Measurements from ENCODE around the gene USP19.

USP19 gene

DNA sequence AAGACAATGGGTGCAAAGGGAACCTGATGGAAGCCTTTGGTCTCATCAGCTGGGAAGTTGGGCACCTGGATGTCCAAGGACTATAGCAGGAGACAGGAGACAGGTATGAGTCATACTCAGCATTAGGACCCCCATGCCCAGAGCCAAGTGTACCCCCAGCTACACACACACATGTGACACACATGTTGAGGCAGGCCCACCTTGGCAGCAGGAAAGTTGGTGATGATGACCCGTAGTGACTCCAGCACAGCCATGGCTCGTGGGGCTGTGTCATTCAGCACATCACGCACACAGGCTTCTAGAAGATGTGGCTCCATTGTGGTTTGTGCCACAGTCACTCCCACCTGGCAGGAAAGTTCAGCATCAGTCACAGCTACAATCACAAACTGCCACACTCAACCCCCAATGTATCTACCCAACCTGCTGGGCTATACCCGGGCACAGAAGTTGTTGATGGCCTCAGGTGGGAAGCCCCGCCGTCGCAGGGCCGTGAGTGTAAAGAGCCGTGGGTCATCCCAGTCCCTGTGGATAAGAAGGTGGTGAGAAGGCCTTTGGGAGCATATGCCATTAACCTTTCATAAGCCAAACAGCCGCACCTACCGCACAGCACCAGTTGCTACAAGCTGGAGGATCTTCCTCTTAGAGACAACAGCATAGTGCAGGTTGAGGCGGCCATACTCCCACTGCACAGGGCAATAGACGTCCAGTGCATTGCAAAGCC lies 21.6 kb downstream of the USP19 start:
- DNase-seq (ENCODE audit: low spot score) = no peak

GRCh38 chr3:49098429-49098828 lies 22.2 kb downstream of the USP19 start:
- no peak for DNase-seq (ENCODE audit: low spot score)

DNA sequence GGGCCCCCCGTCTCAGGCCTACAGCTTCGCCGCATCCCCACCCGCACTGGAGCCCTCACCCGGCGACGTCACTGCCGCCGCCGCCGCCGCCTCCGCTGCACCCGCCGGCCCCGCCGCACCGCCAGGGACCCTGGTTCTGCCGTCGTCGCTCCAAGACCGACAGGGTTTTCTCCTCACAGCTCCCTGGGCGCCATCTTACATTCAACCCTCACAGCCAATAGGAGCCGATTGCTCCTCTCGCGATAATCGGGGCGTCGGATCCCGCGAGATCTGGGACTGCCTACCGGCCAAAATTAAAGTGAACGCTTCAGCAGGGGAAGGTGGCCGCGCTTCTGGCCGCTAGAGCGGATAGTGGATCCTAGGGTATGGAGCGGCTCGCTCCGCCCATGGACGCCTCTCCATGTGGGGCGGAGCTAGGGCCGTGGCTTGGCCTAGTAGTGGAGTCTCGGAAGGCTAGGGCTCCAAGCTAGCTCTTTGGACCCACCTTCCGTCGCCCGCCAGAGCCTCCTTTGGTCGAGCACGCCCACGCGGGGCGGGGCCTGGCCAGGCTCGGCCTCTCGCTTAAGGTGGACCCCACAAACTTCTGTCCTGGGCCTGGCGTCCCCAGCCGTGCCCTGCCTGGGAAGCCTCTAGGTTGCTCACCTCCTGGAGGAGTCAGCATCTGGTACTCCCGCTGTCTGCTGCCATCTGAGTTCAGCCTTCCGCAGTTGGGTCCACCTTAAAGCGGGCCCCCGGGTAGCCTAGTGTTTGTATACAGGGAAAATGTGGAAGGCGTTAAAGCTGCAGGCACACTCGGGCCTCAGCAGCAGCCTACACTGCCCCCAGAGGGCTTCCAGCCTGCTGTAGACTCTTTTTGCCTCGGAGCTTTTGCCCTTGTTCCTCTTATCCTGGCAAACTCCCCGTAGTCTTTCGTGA lies 26.5 kb downstream of the USP19 start, which contains the start of gene QRICH1:
Gene QRICH1 (minus strand): TSS at position 219 of the 915 bp plus-strand sequence. CDS start 17,054 bp downstream, outside the sequence.
- peak; percentile 94 for DNase-seq (ENCODE audit: low spot score)

GRCh38 chr3:49092938-49093852 lies 27.4 kb downstream of the USP19 start:
- peak; percentile 66 for DNase-seq (ENCODE audit: low spot score)

- DNase-seq (ENCODE audit: low spot score) = no peak
These were observed 39.2 kb downstream of the USP19 start for GRCh38 chr3:49081429-49081828.

- DNase-seq (ENCODE audit: low spot score) = no peak
These were observed 41.4 kb downstream of the USP19 start for GRCh38 chr3:49079270-49079669.

GRCh38 chr3:49076646-49077045 lies 44.0 kb downstream of the USP19 start:
- no peak for DNase-seq (ENCODE audit: low spot score)

GRCh38 chr3:49076116-49076515 lies 44.5 kb downstream of the USP19 start:
- DNase-seq (ENCODE audit: low spot score) = no peak
